MM.1S (cell line): ENCODE data around the gene MT3.
A peak's percentile ranks its signal among the peaks of the same experiment; 100 is the strongest.

Source experiments
- DNase-seq: peaks from one replicate; pipeline ENCODE4 v3.0.0-alpha.2; 2015
- H2AFZ ChIP-seq: fragments of 300-600 bp; sonication (generic); 2 replicates; pipeline ENCODE4 v1.6.0; 2016; ENCODE audit warnings: antibody characterized with exemption, low read length
- H3F3A ChIP-seq: fragments of 300-600 bp; sonication (generic); 2 replicates; pipeline ENCODE4 v1.6.1; 2016; ENCODE audit warnings: mild to moderate bottlenecking, antibody characterized with exemption, low read length, moderate library complexity, mixed read lengths; ENCODE audit not compliant: insufficient read depth
- H3K27ac ChIP-seq: fragments of 300-600 bp; sonication (generic); 2 replicates; pipeline ENCODE4 v1.5.1; 2016; ENCODE audit warnings: mild to moderate bottlenecking, low read length
- H3K27me3 ChIP-seq: fragments of 300-600 bp; sonication (generic); replicated peaks from 2 replicates; pipeline ENCODE4 v1.6.0; 2016; ENCODE audit warnings: low read length; ENCODE audit not compliant: insufficient read depth
- H3K36me3 ChIP-seq: fragments of 300-600 bp; sonication (generic); replicated peaks from 2 replicates; pipeline ENCODE4 v1.6.1; 2016; ENCODE audit warnings: mild to moderate bottlenecking, low read length, mixed read lengths; ENCODE audit not compliant: insufficient read depth
- H3K4me1 ChIP-seq: fragments of 300-600 bp; sonication (generic); 2 replicates; pipeline ENCODE4 v1.6.1; 2016; ENCODE audit warnings: low read length, mixed read lengths
- H3K4me2 ChIP-seq: fragments of 300-600 bp; sonication (generic); 2 replicates; pipeline ENCODE4 v1.6.0; 2016; ENCODE audit warnings: low read depth, low read length
- H3K4me3 ChIP-seq: fragments of 300-600 bp; sonication (generic); 2 replicates; pipeline ENCODE4 v1.5.1; 2016; ENCODE audit warnings: low read length, mixed read lengths
- H3K79me2 ChIP-seq: fragments of 300-600 bp; sonication (generic); 2 replicates; pipeline ENCODE4 v1.6.1; 2016; ENCODE audit warnings: mixed run types, low read length, mixed read lengths
- H3K9ac ChIP-seq: fragments of 300-600 bp; sonication (generic); 2 replicates; pipeline ENCODE4 v1.6.1; 2016; ENCODE audit warnings: low read length, mixed read lengths
- H3K9me2 ChIP-seq: fragments of 300-600 bp; sonication (generic); replicated peaks from 2 replicates; pipeline ENCODE4 v1.6.1; 2016; ENCODE audit warnings: mild to moderate bottlenecking, low read length, mixed read lengths; ENCODE audit not compliant: insufficient read depth
- H3K9me3 ChIP-seq: fragments of 300-600 bp; sonication (generic); replicated peaks from 2 replicates; pipeline ENCODE4 v1.6.1; 2016; ENCODE audit warnings: mild to moderate bottlenecking, low read length, mixed read lengths; ENCODE audit not compliant: insufficient read depth
- H4K20me1 ChIP-seq: fragments of 300-600 bp; sonication (generic); 2 replicates; pipeline ENCODE4 v1.6.1; 2016; ENCODE audit warnings: mild to moderate bottlenecking, low read length, moderate library complexity, mixed read lengths; ENCODE audit not compliant: insufficient read depth
- CTCF ChIP-seq: fragments of 300-600 bp; sonication (generic); IDR thresholded peaks from 2 replicates; pipeline ENCODE4 v1.5.1; 2016; ENCODE audit warnings: antibody characterized with exemption, low read length, mixed read lengths
- EZH2 ChIP-seq: fragments of 300-600 bp; sonication (generic); optimal IDR thresholded peaks from 2 replicates; pipeline ENCODE3; 2017; ENCODE audit warnings: low read depth, mild to moderate bottlenecking, antibody characterized with exemption, low read length, mixed read lengths
- EZH2phosphoT487 ChIP-seq: fragments of 300-600 bp; sonication (generic); IDR thresholded peaks from 2 replicates; pipeline ENCODE4 v1.6.1; 2018; ENCODE audit warnings: antibody characterized with exemption, low read length

Gene MT3

DNA sequence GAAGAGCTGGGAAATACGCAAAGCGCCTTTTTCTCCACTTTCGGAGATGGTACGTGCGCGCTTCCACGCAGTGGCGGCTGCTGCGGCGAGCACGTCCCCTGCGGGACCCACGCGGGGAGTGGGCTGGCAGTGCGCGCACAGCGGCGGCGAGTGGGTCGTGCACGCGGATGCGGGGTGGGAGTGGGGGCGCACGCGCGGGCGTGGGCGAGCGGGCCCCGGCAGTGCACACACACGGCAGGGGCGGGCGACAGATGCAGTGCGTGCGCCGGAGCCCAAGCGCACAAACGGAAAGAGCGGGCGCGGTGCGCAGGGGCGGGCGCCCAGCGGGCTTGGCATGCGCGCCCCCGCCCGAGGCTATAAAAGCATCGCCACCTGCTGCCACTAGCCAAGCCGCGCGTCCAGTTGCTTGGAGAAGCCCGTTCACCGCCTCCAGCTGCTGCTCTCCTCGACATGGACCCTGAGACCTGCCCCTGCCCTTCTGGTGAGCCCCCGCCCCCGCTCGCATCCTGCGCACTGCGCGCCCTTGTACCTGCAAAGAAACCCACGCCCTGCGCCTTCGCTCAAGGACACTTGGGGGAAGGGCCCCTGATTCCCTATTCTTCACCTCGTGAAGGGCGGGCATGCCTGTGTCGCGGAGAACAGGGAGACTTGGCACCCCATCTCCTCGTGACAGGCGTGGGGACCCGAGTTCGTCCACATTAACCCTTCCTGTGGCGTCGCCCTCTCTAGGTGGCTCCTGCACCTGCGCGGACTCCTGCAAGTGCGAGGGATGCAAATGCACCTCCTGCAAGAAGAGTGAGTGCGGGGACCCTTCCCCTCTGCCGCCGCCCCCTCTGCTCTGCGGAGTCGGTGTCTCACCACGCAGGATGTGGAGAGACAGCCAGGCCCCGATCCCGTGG is at the start of gene MT3:
TSS of gene MT3 (plus strand) at position 388 of the 899 bp plus-strand sequence. CDS start at position 451, 63 bp downstream.
- Histone ChIP-seq H3K9me2 (no peaks in the 10 kb centered on the region), H3K27me3 (peaks cover 29% of the 10 kb centered on the region), H3K9ac (no peak within 1 kb of the TSS), H2AFZ (no peak within 1 kb of the TSS), H3K79me2 (no peaks in the 10 kb centered on the region), H4K20me1 (no peaks in the 10 kb centered on the region), H3F3A (no peaks in the 10 kb centered on the region), H3K9me3 (no peaks in the 10 kb centered on the region), H3K4me2 (peak within 1 kb of the TSS; percentile 12; the same call in 1 of the 2 replicates), H3K4me1 (no peaks in the 10 kb centered on the region), H3K27ac (no peak within 1 kb of the TSS), H3K4me3 (no peak within 1 kb of the TSS), H3K36me3 (no peaks in the 10 kb centered on the region)
- TF ChIP-seq EZH2phosphoT487 (no peak), EZH2 (no peak), CTCF (no peak)
- no peak for DNase-seq

DNA sequence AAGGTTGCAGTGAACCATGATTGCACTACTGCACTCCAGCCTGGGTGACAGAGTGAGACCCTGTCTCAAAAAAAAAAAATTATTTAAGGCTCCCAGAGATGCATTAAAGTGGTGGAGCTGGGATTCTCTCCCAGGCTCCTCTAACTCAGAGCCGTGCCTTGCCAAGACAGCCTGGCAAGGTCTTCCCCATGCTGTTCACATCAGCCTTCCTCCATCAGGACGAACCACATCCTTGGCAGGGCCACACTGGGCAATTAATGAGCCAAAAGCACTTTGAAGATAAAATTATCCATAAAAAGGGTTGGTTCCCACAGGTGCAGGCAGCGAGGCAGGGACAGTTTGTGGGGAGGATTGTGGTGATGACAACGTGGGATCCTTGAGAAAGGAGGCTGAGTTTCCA is 49.7 kb upstream of the MT3 start:
- Histone ChIP-seq H3K27ac (no peak overlapping the region), H3K36me3 (no peaks in the 10 kb centered on the region), H3K4me3 (no peak overlapping the region), H3K79me2 (no peaks in the 10 kb centered on the region), H4K20me1 (no peaks in the 10 kb centered on the region), H3K9ac (no peak overlapping the region), H3K9me3 (no peaks in the 10 kb centered on the region), H3K9me2 (no peaks in the 10 kb centered on the region), H3K27me3 (no peaks in the 10 kb centered on the region), H2AFZ (no peak overlapping the region), H3K4me2 (no peak overlapping the region), H3K4me1 (no peaks in the 10 kb centered on the region), H3F3A (no peaks in the 10 kb centered on the region)
- no peak for TF ChIP-seq CTCF
- TF ChIP-seq EZH2 = no peak
- no peak for TF ChIP-seq EZH2phosphoT487
- DNase-seq = no peak

- H3K79me2 ChIP-seq = no peaks in the 10 kb centered on the region
- no peaks in the 10 kb centered on the region for H4K20me1 ChIP-seq
- no peak for DNase-seq
- H3F3A ChIP-seq = no peaks in the 10 kb centered on the region
- no peaks in the 10 kb centered on the region for H3K36me3 ChIP-seq
- H3K9me2 ChIP-seq = no peaks in the 10 kb centered on the region
- no peak overlapping the region for H3K27ac ChIP-seq
- TF ChIP-seq CTCF = no peak
- TF ChIP-seq EZH2phosphoT487 = no peak
- TF ChIP-seq EZH2 = no peak
- no peak overlapping the region for H2AFZ ChIP-seq
- H3K9ac ChIP-seq = no peak overlapping the region
- no peaks in the 10 kb centered on the region for H3K9me3 ChIP-seq
- H3K27me3 ChIP-seq = no peaks in the 10 kb centered on the region
- no peak overlapping the region for H3K4me2 ChIP-seq
- H3K4me1 ChIP-seq = peaks cover under 1% of the 10 kb centered on the region
- no peak overlapping the region for H3K4me3 ChIP-seq
Measured at GRCh38 chr16:56542039-56542438, 47.3 kb upstream of the MT3 start.
